H9 (cell line): ENCODE data around the gene PRR33. TPM values are rescaled to one million over a fixed set of nuclear protein-coding genes. Genes with fewer than 3 reads are reported as not detected.

Experiments
- DNase-seq: peaks from one replicate; pipeline ENCODE4 v3.0.0-alpha.2; 2017
- H2AFZ ChIP-seq: one replicate; pipeline ENCODE4 v1.6.1; 2013; ENCODE audit warnings: mild to moderate bottlenecking, low read length, control low read depth, moderate library complexity
- H2AK5ac ChIP-seq: 2 replicates; pipeline ENCODE4 v1.6.1; 2013; ENCODE audit warnings: low read length, control low read depth, mixed read lengths; ENCODE audit not compliant: insufficient read length
- H2BK120ac ChIP-seq: one replicate; pipeline ENCODE4 v1.6.1; 2013; ENCODE audit warnings: low read depth, mild to moderate bottlenecking, low read length, control low read depth, inconsistent platforms; ENCODE audit not compliant: poor library complexity, severe bottlenecking
- H2BK12ac ChIP-seq: 2 replicates; pipeline ENCODE4 v1.6.1; 2013; ENCODE audit warnings: low read length, control low read depth, mixed read lengths, low read depth; ENCODE audit not compliant: insufficient read length
- H2BK15ac ChIP-seq: 2 replicates; pipeline ENCODE4 v1.6.1; 2013; ENCODE audit warnings: low read depth, low read length, control low read depth
- H2BK20ac ChIP-seq: one replicate; pipeline ENCODE4 v1.6.1; 2013; ENCODE audit warnings: low read depth, mild to moderate bottlenecking, low read length, control low read depth, inconsistent platforms; ENCODE audit not compliant: poor library complexity, severe bottlenecking
- H2BK5ac ChIP-seq: 2 replicates; pipeline ENCODE4 v1.6.1; 2013; ENCODE audit warnings: low read length, control low read depth, mixed read lengths; ENCODE audit not compliant: insufficient read length
- H3K14ac ChIP-seq: 2 replicates; pipeline ENCODE4 v1.6.1; 2013; ENCODE audit warnings: low read length, control low read depth; ENCODE audit not compliant: insufficient read depth
- H3K18ac ChIP-seq: 2 replicates; pipeline ENCODE4 v1.6.1; 2013; ENCODE audit warnings: low read depth, mild to moderate bottlenecking, mixed read lengths, low read length, control low read depth; ENCODE audit not compliant: insufficient read length
- H3K23ac ChIP-seq: 2 replicates; pipeline ENCODE4 v1.6.1; 2013; ENCODE audit warnings: low read length, control low read depth, mixed read lengths, low read depth; ENCODE audit not compliant: insufficient read length
- H3K23me2 ChIP-seq: 2 replicates; pipeline ENCODE4 v1.6.1; 2013; ENCODE audit warnings: low read depth, mild to moderate bottlenecking, mixed read lengths, low read length, control low read depth; ENCODE audit not compliant: insufficient read length, poor library complexity, severe bottlenecking
- H3K27ac ChIP-seq: 2 replicates; pipeline ENCODE4 v1.5.1; 2013; ENCODE audit warnings: low read length, control low read depth, mixed read lengths, low read depth; ENCODE audit not compliant: insufficient read length
- H3K27me3 ChIP-seq: 2 replicates; pipeline ENCODE4 v1.6.1; 2013; ENCODE audit warnings: low read length, control low read depth, inconsistent platforms; ENCODE audit not compliant: insufficient read depth
- H3K4ac ChIP-seq: 2 replicates; pipeline ENCODE4 v1.6.1; 2013; ENCODE audit warnings: low read depth, mild to moderate bottlenecking, control low read depth, inconsistent platforms, low read length, moderate library complexity
- H3K4me1 ChIP-seq: 2 replicates; pipeline ENCODE4 v1.6.1; 2013; ENCODE audit warnings: low read length, control low read depth, inconsistent platforms; ENCODE audit not compliant: insufficient read depth
- H3K4me2 ChIP-seq: 2 replicates; pipeline ENCODE4 v1.6.1; 2013; ENCODE audit warnings: low read length, control low read depth, mixed read lengths; ENCODE audit not compliant: insufficient read length, insufficient read depth
- H3K56ac ChIP-seq: 2 replicates; pipeline ENCODE4 v1.6.1; 2013; ENCODE audit warnings: low read depth, mild to moderate bottlenecking, mixed read lengths, low read length, control low read depth; ENCODE audit not compliant: insufficient read length
- H3K79me1 ChIP-seq: 2 replicates; pipeline ENCODE4 v1.6.1; 2013; ENCODE audit warnings: low read depth, mild to moderate bottlenecking, moderate library complexity, low read length, control low read depth, inconsistent platforms; ENCODE audit not compliant: insufficient read depth, poor library complexity, severe bottlenecking
- H3K79me2 ChIP-seq: 2 replicates; pipeline ENCODE4 v1.6.1; 2013; ENCODE audit warnings: low read length, control low read depth, inconsistent platforms; ENCODE audit not compliant: insufficient read depth
- H3K9ac ChIP-seq: 2 replicates; pipeline ENCODE4 v1.6.1; 2013; ENCODE audit warnings: low read length, control low read depth, mixed read lengths; ENCODE audit not compliant: insufficient read length; ENCODE audit errors: extremely low read depth
- H3K9me3 ChIP-seq: one replicate; pipeline ENCODE4 v1.6.1; 2013; ENCODE audit warnings: low read depth, low read length, inconsistent platforms; ENCODE audit not compliant: control insufficient read depth
- H3T11ph ChIP-seq: one replicate; pipeline ENCODE4 v1.6.1; 2013; ENCODE audit warnings: mild to moderate bottlenecking, low read length, control low read depth, inconsistent platforms
- H4K20me1 ChIP-seq: one replicate; pipeline ENCODE4 v1.6.1; 2013; ENCODE audit not compliant: control insufficient read depth, insufficient read length, insufficient read depth
- H4K5ac ChIP-seq: 2 replicates; pipeline ENCODE4 v1.6.1; 2013; ENCODE audit warnings: low read depth, mild to moderate bottlenecking, mixed read lengths, low read length, control low read depth; ENCODE audit not compliant: insufficient read length
- H4K8ac ChIP-seq: replicated peaks from 2 replicates; pipeline ENCODE4 v1.6.1; 2013; ENCODE audit warnings: low read length, control low read depth, mixed read lengths, low read depth; ENCODE audit not compliant: insufficient read length
- H4K91ac ChIP-seq: 2 replicates; pipeline ENCODE4 v1.6.1; 2013; ENCODE audit warnings: low read depth, mild to moderate bottlenecking, moderate library complexity, mixed read lengths, low read length, control low read depth; ENCODE audit not compliant: insufficient read length
- H3K27ac Mint-ChIP-seq, 3 experiments: 2 replicates in 2 of 3; 3 replicates in 1 of 3; pipeline ENCODE4 v1.8.0; 2020 to 2021; ENCODE audit warnings: mixed read lengths in 3 of 3, mild to moderate bottlenecking in 1 of 3, moderate library complexity in 1 of 3
- H3K27me3 Mint-ChIP-seq: 2 replicates; pipeline ENCODE4 v1.8.0; 2021; ENCODE audit warnings: low read depth, mild to moderate bottlenecking, moderate library complexity, mixed read lengths
- H3K36me3 Mint-ChIP-seq, 3 experiments: 2 replicates in 2 of 3; 3 replicates in 1 of 3; pipeline ENCODE4 v1.8.0; 2020 to 2021; ENCODE audit warnings: low read depth in 3 of 3, mixed read lengths in 3 of 3; ENCODE audit not compliant: insufficient read depth in 1 of 3
- H3K4me1 Mint-ChIP-seq, 2 experiments: 2 replicates each; pipeline ENCODE4 v1.8.0; 2020; ENCODE audit warnings: mixed read lengths in 2 of 2
- H3K4me3 Mint-ChIP-seq, 2 experiments: 2 replicates in 1 of 2; 3 replicates in 1 of 2; pipeline ENCODE4 v1.8.0; 2020 to 2021; ENCODE audit warnings: mild to moderate bottlenecking in 2 of 2, mixed read lengths in 2 of 2, moderate library complexity in 1 of 2
- H3K9me3 Mint-ChIP-seq, 2 experiments: 2 replicates in 1 of 2; 3 replicates in 1 of 2; pipeline ENCODE4 v1.8.0; 2020; ENCODE audit warnings: mild to moderate bottlenecking in 2 of 2, mixed read lengths in 2 of 2, moderate library complexity in 1 of 2
- WGBS: extraction: QIAGEN DNeasy Blood & Tissue Kit; methylation state at CpG from one replicate; pipeline ENCODE4 v1.1.7; 2013; ENCODE audit warnings: missing lambda C conversion rate, low lambda C conversion rate, mixed read lengths; ENCODE audit not compliant: insufficient read length; ENCODE audit errors: extremely low coverage; 5-methylcytosine and 5-hydroxymethylcytosine counted together
- total RNA-seq: library from RNA; stranded (reverse); gene quantifications from 2 replicates; pipeline ENCODE4 v1.2.1, GENCODE V29; 2021
- TF ChIP-seq, protein P1 (sequence below): fragments of 200-600 bp; sonication (generic); conservative IDR thresholded peaks from 3 replicates; pipeline ENCODE4 v1.8.0; 2021; ENCODE audit warnings: antibody characterized with exemption, mild to moderate bottlenecking

Gene PRR33
- total RNA-seq, 1 experiment from 2014 or later = not detected

DNA sequence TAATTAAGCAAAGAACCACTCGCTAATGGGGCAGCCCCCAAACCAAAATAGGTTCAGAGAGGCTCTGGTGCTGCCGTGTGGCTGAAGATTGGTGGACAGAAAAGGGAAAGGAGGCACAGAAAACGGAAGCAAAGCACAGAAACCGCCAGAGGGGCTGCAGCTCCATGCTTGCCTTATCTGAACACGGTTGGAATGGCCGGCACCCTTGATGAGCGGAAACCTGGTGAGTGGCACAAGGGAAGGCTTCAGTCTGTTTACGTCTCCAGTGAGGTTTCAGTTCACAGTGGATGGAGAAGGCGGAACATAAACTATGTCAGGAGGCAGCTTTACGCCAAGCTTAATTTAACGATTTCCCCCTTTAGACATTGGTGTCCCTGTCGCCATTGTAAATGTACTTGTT lies 5.2 kb upstream of the PRR33 start:
- Histone ChIP-seq H2BK120ac (no peak overlapping the region), H3K14ac (no peak overlapping the region), H2BK12ac (no peak overlapping the region), H3K23ac (no peak overlapping the region), H4K5ac (no peak overlapping the region), H3K9ac (no peak overlapping the region), H4K91ac (no peak overlapping the region), H3K79me1 (no peaks in the 10 kb centered on the region), H2BK15ac (no peak overlapping the region), H3K27me3 (no peaks in the 10 kb centered on the region; the same call in 1 of the 2 replicates), H3K79me2 (no peaks in the 10 kb centered on the region), H3K23me2 (no peaks in the 10 kb centered on the region), H2BK5ac (no peak overlapping the region), H3K18ac (no peak overlapping the region), H3K4ac (no peak overlapping the region), H2AK5ac (no peak overlapping the region), H4K8ac (no peak overlapping the region), H2AFZ (no peak overlapping the region), H2BK20ac (no peak overlapping the region), H3K4me1 (no peaks in the 10 kb centered on the region), H3T11ph (no peak overlapping the region), H3K56ac (no peak overlapping the region), H3K4me2 (no peak overlapping the region), H3K9me3 (no peaks in the 10 kb centered on the region), H4K20me1 (no peaks in the 10 kb centered on the region), H3K27ac (no peak overlapping the region)
- no peak for DNase-seq
- TF ChIP-seq, protein P1, sequence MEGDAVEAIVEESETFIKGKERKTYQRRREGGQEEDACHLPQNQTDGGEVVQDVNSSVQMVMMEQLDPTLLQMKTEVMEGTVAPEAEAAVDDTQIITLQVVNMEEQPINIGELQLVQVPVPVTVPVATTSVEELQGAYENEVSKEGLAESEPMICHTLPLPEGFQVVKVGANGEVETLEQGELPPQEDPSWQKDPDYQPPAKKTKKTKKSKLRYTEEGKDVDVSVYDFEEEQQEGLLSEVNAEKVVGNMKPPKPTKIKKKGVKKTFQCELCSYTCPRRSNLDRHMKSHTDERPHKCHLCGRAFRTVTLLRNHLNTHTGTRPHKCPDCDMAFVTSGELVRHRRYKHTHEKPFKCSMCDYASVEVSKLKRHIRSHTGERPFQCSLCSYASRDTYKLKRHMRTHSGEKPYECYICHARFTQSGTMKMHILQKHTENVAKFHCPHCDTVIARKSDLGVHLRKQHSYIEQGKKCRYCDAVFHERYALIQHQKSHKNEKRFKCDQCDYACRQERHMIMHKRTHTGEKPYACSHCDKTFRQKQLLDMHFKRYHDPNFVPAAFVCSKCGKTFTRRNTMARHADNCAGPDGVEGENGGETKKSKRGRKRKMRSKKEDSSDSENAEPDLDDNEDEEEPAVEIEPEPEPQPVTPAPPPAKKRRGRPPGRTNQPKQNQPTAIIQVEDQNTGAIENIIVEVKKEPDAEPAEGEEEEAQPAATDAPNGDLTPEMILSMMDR = no peak
- Mint-ChIP-seq H3K27ac (no peak overlapping the region), H3K4me1 (peaks cover 8 to 12% of the 10 kb centered on the region in 2 experiments), H3K9me3 (no peaks in the 10 kb centered on the region; a peak in 1 of 5 replicates), H3K36me3 (no peaks in the 10 kb centered on the region), H3K4me3 (no peak overlapping the region), H3K27me3 (peaks cover 33% of the 10 kb centered on the region)
- no CpG with 5 or more reads among the region's 12 CpGs for WGBS
